ENCODE data around the gene RPE.

The RPE gene

DNA sequence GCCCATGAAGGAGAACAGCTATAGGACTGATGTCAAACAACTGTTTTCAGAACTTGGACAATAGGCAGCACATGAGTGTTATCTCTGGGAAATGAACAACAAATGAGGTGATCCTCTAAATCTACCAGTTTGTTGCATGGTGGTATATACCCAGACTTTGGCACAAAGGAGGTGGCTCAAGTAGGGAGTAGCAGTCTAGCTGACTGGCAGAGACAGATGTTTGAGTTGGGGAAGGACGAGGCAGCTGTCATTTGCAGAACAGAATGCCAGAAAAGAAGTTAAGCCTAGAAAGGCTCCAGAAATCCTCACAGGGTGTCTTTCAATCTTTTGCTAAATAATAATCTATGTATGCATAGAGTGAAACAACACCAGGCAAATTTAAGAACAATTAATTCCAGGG, 47.4 kb downstream of the RPE start:
- H3K27ac ChIP-seq: no peak overlapping the region
- no peak for TF ChIP-seq ZFX (IDR thresholded peaks at IDR 0.05; ENCODE audit: borderline replicate concordance)
- TF ChIP-seq, protein P1, sequence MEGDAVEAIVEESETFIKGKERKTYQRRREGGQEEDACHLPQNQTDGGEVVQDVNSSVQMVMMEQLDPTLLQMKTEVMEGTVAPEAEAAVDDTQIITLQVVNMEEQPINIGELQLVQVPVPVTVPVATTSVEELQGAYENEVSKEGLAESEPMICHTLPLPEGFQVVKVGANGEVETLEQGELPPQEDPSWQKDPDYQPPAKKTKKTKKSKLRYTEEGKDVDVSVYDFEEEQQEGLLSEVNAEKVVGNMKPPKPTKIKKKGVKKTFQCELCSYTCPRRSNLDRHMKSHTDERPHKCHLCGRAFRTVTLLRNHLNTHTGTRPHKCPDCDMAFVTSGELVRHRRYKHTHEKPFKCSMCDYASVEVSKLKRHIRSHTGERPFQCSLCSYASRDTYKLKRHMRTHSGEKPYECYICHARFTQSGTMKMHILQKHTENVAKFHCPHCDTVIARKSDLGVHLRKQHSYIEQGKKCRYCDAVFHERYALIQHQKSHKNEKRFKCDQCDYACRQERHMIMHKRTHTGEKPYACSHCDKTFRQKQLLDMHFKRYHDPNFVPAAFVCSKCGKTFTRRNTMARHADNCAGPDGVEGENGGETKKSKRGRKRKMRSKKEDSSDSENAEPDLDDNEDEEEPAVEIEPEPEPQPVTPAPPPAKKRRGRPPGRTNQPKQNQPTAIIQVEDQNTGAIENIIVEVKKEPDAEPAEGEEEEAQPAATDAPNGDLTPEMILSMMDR (IDR thresholded peaks at IDR 0.05): no peak

DNA sequence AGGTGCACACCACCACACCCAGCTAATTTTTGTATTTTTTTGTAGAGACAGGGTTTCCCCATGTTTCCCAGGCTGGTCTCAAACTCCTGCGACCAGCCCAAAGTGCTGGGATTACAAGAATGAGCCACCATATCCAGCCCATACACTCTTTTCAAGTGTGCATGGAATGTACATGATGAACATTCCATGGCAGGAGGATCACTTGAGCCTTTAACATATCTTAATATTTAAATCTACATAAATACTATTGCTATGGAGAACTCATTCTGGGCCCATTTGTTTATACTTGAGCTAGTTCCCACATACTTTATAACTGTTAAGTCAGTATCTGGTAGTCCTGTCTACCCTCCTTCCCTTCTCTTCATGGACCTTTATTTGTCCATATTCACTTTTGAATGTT, 48.4 kb downstream of the RPE start:
- no peak for TF ChIP-seq ZFX (IDR thresholded peaks at IDR 0.05; ENCODE audit: borderline replicate concordance)
- TF ChIP-seq, protein P1 (IDR thresholded peaks at IDR 0.05): no peak
- H3K27ac ChIP-seq: no peak overlapping the region

DNA sequence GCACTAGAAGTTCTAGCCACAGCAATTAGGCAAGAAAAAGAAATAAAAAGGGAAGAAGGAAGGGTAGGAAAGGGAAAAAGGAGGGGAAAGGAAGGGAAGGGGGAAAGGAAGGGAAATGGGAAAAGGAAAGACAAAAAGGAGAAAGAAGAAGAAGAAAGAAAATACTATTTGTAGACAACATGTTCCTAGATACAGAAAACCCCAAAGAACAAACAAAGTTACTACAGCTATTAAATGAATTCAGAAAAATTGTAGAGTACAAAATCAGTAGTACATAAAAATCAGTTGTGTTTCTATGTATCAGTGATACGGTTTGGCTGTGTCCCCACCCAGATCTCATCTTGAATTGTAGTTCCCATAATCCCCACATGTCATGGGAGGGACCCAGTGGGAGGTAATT, 52.3 kb downstream of the RPE start:
- no peak for TF ChIP-seq ZFX (IDR thresholded peaks at IDR 0.05; ENCODE audit: borderline replicate concordance)
- TF ChIP-seq, protein P1 (IDR thresholded peaks at IDR 0.05): no peak
- H3K27ac ChIP-seq: no peak overlapping the region

DNA sequence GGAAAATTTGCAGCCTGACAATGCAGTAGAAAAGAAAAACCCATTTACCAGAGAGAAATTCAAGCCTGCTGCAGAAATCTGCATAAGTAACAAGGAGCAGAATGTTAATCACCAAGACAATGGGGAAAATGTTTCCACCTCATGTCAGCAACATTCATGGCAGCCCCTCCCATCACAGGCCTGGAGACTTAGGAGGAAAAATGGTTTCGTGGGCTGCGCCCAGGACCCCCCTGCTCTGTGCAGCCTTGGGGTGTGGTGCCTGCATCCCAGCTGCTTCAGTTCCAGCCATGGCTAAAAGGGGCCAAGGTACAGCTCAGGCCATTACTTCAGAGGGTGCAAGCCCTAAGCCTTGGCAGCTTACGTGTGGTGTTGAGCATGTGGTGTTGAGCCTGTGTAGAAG, 53.4 kb downstream of the RPE start:
- TF ChIP-seq ZFX (IDR thresholded peaks at IDR 0.05; ENCODE audit: borderline replicate concordance): no peak
- TF ChIP-seq, protein P1 (IDR thresholded peaks at IDR 0.05): no peak
- no peak overlapping the region for H3K27ac ChIP-seq

DNA sequence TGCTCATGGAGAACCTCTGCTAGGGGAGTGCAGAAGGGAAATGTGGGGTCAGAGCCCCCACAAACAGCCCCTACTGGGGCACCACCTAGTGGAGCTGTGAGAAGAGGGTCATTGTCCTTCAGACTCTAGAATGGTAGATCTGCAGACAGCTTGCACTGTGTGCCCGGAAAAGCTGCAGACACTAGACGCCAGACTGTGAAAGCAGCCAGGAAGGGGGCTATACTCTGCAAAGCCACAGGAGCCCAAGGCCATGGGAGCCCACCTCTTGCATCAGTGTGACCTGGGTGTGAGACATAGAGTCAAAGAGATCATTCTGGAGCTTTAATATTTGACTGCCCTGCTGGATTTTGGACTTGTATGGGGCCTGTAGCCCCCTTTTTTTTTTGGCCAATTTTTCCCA, 60.9 kb downstream of the RPE start:
- no peak for TF ChIP-seq ZFX (IDR thresholded peaks at IDR 0.05; ENCODE audit: borderline replicate concordance)
- TF ChIP-seq, protein P1 (IDR thresholded peaks at IDR 0.05): no peak

More for the DNA sequence above, 60.9 kb downstream of the RPE start:
- no peak overlapping the region for H3K27ac ChIP-seq

Data from 22Rv1 (cell line).